RWPE1 (cell line): ENCODE data around the gene CHCHD6.

ENCODE experiments used
- CTCF ChIA-PET: fragments of 350-600 bp; sonication (Branson Sonifier 250); formaldehyde crosslinking; extraction: SDS; loops from one replicate; lab custom pipeline; 2021; lab: Yijun Ruan, JAX
- POLR2A ChIA-PET: fragments of 400-600 bp; formaldehyde crosslinking; extraction: SDS; loops from one replicate; lab custom pipeline; 2020; ENCODE audit warnings: antibody characterized with exemption; ENCODE audit not compliant: low non-redundant PET; lab: Yijun Ruan, JAX
- DNase-seq: peaks from one replicate; pipeline ENCODE4 v3.0.0; 2012; ENCODE audit warnings: low spot score
- H3K27ac ChIP-seq: fragments of 450-650 bp; 2 replicates; pipeline ENCODE4 v1.5.1; 2017
- TF ChIP-seq, protein P1 (sequence below): fragments of 450-650 bp; conservative IDR thresholded peaks from 2 replicates; pipeline ENCODE4 v1.5.1; 2017; ENCODE audit warnings: low read depth, mild to moderate bottlenecking

Gene CHCHD6

DNA sequence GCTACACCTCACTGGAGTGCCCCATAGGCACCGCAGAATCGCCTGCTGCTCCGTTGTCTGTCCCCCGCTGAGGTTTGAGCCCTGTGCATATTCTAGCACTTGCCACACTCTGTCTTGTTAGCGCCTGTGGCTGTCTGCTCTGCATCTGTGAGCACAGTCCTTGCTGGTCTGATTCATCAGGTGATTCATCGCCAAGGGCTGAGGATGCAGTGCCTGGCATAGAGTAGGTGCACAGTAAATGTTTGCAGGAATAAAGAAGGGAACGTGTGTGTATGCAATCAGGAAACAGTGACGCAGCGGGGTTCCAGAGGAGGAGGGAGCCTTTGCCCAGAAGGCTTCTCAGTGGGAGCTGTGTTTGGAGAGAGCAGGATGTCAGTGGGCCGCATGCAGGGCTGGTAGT, 154.8 kb downstream of the CHCHD6 start:
- H3K27ac ChIP-seq, result peak overlapping the region; percentile 90
- peak; percentile 92 for DNase-seq
- CTCF ChIA-PET, result no interaction called here
- POLR2A ChIA-PET, result no interaction called here
- TF ChIP-seq, protein P1, sequence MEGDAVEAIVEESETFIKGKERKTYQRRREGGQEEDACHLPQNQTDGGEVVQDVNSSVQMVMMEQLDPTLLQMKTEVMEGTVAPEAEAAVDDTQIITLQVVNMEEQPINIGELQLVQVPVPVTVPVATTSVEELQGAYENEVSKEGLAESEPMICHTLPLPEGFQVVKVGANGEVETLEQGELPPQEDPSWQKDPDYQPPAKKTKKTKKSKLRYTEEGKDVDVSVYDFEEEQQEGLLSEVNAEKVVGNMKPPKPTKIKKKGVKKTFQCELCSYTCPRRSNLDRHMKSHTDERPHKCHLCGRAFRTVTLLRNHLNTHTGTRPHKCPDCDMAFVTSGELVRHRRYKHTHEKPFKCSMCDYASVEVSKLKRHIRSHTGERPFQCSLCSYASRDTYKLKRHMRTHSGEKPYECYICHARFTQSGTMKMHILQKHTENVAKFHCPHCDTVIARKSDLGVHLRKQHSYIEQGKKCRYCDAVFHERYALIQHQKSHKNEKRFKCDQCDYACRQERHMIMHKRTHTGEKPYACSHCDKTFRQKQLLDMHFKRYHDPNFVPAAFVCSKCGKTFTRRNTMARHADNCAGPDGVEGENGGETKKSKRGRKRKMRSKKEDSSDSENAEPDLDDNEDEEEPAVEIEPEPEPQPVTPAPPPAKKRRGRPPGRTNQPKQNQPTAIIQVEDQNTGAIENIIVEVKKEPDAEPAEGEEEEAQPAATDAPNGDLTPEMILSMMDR, result no peak

DNA sequence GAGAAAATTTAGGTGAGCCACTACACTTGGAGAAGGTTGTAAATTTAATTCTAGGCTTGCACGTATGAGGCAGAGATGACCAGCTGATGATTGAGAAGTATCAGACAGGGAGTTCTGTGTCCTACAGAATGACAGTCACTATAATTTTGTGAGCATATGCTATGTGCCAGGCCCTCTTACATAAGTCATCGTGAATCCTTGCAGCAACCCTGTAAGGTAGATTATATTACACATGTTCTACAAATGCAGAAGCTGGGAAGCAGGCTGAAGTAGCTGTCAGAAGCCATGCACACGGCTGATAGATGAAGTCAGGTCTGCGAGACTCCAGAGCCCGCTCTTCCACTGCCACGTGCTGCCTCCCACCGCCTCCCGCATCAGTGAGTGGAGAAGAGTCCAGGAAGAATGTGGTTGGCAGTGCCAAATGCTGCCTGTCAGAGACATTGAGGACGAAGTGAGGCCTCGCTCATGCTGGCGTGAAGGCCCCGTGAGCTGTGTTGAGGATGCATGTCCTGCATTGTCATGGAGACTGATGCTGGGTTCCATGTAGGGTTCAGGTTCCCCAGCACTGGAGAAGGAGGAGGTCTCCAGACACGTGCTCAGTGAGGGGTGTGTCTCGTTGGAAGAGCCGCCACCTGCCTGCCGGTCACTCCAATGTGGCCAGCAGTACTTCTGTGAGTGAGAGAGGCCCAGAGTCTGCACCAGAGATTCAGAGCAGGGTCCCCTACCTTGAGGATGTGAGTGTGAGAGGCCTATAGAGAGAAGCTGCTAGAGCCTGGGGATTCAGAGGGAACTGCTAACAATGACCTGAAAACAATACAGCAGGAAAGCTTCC, 155.6 kb downstream of the CHCHD6 start:
- ChIA-PET POLR2A (no interaction called here), CTCF (no interaction called here)

GRCh38 chr3:126865736-126866135, 161.7 kb downstream of the CHCHD6 start:
- ChIA-PET CTCF (no interaction called here), POLR2A (no interaction called here)
- H3K27ac ChIP-seq, result no peak overlapping the region
- DNase-seq, result no peak
- TF ChIP-seq, protein P1, result no peak

More for the DNA sequence above, 155.6 kb downstream of the CHCHD6 start:
- peak overlapping the region; percentile 90 for H3K27ac ChIP-seq
- no peak for DNase-seq
- TF ChIP-seq, protein P1, result no peak

- DNase-seq, result no peak
- TF ChIP-seq, protein P1, result no peak
- POLR2A ChIA-PET, result no interaction called here
- H3K27ac ChIP-seq, result no peak overlapping the region
- CTCF ChIA-PET, result no interaction called here
Measured at GRCh38 chr3:126866175-126866759, 162.2 kb downstream of the CHCHD6 start.

DNA sequence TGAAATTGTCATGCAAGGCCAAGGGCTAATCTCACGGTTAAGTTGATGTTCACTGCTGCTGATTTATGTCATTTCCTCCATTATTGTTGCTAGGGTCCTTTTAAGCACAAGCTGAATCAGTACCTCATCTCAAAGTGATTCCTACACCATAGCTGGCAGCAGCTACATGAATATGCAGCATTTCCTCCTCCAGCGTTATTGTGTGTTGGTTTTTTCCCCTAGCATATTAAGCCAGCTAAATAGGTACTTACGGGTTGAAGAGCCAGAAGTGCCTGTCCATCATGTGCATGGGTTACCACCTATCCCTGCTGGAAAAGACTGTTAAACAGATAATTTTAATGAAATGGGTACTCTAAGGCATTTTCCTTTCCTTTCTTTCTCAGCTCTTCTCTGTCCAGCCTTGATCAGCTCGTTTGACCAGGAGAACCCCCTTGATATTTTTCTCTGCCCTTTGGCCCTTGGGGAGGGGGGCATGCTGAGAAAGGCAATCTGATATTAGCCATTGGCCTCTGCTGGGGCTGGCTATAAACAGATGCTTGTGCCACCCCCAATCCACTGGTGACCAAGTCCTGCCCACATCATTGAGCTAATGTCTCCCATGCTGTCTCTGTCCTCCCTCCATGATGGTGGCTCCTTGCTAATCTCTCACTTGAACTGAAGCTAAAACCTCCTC, 163.3 kb downstream of the CHCHD6 start:
- CTCF ChIA-PET, result no interaction called here
- DNase-seq, result no peak

GRCh38 chr3:126867863-126868200, 163.8 kb downstream of the CHCHD6 start:
- TF ChIP-seq, protein P1, result no peak
- ChIA-PET CTCF (no interaction called here), POLR2A (no interaction called here)
- DNase-seq, result no peak
- H3K27ac ChIP-seq, result no peak overlapping the region

More for the DNA sequence above, 163.3 kb downstream of the CHCHD6 start:
- TF ChIP-seq, protein P1, result no peak
- POLR2A ChIA-PET, result no interaction called here
- H3K27ac ChIP-seq, result no peak overlapping the region
